Psoas muscle (tissue), 8 donors: ENCODE measurements around the gene ESRRG. TPM values are rescaled to one million over a fixed set of nuclear protein-coding genes. Genes with fewer than 3 reads are reported as not detected.

ENCODE experiments used
- ATAC-seq, 4 donors: fragments of 200-7000 bp; cut with Tn5 transposase; one replicate each; pipeline ENCODE4 v1.9.1; 2020; ENCODE audit warnings: moderate library complexity in 3 of 4, mild to moderate bottlenecking in 2 of 4
- DNase-seq, 2 donors: peaks; one replicate each; pipeline ENCODE4 v3.0.0-alpha.2; 2020
- H3K27ac ChIP-seq: fragments of 200-600 bp; one replicate; pipeline ENCODE4 v1.8.0; 2022
- H3K27me3 ChIP-seq, 3 donors: fragments of 200-600 bp in 1 of 3; one replicate each; pipeline versions ENCODE4 v1.6.1 to v1.8.0; 2013 to 2022; ENCODE audit warnings: low read length in 2 of 3, mild to moderate bottlenecking in 2 of 3, moderate library complexity in 1 of 3; ENCODE audit not compliant: insufficient read depth in 3 of 3
- H3K36me3 ChIP-seq, 2 donors: fragments of 200-600 bp in 1 of 2; one replicate each; pipeline versions ENCODE4 v1.6.1 to v1.8.0; 2013 to 2022; ENCODE audit warnings: low read depth in 1 of 2, mild to moderate bottlenecking in 1 of 2, moderate library complexity in 1 of 2; ENCODE audit not compliant: insufficient read depth in 1 of 2
- H3K4me1 ChIP-seq: fragments of 200-600 bp; one replicate; pipeline ENCODE4 v1.8.0; 2022
- H3K4me3 ChIP-seq: fragments of 200-600 bp; one replicate; pipeline ENCODE4 v1.8.0; 2022; ENCODE audit warnings: mild to moderate bottlenecking
- H3K9me3 ChIP-seq: fragments of 200-600 bp; one replicate; pipeline ENCODE4 v1.8.0; 2022
- CTCF ChIP-seq: fragments of 200-600 bp; IDR thresholded peaks from one replicate; pipeline ENCODE4 v1.8.0; 2022; ENCODE audit warnings: antibody characterized with exemption
- WGBS, 3 donors: extraction: QIAGEN DNeasy Blood & Tissue Kit; methylation state at CpG; one replicate each; pipeline versions ENCODE4 v1.1.6 to v1.1.7; 2013; 5-methylcytosine and 5-hydroxymethylcytosine counted together
- intact Hi-C, 2 donors: fragments of 100-400 bp; cut with DNase I; formaldehyde crosslinking; loops; one replicate each; pipeline versions ENCODE4 v1.11.0 to v1.14.2; 2022
- polyA plus RNA-seq, 3 donors: library from polyadenylated mRNA; stranded (reverse); fragments of 200-250 nt; gene quantifications; one replicate each; pipeline ENCODE4 v1.2.3, GENCODE V29; 2013
- total RNA-seq, 4 donors: library from RNA; stranded (reverse); fragmentation: NEBNext Ultra II Directional in 2 of 4; extraction: Animal tissue kit (Norgen Biotek cat#: 25700) in 2 of 4; gene quantifications; one replicate each; pipeline versions ENCODE4 v1.2.1 to v1.2.4, GENCODE V29; 2021 to 2023
- donor health status: healthy with polysubstance abuse.
- donor health status: DM: no; HTN: no; CAD: no; lungs with moderate emphysema.
- donor health status: Bipolar disorder and iron deficiency.
- donor health status: healthy.
- donor health status: DM: yes; HTN: yes; CAD: no.
- donor health status: DM: no; HTN: no; CAD: no.
- donor health status: DM: no; HTN: no; CAD: no.
- donor health status: DM: yes; HTN: yes; CAD: no.

Gene ESRRG
- total and polyA plus RNA-seq, 7 donors: 2.5 to 34.4 (median 5.3) TPM

GRCh38 chr1:216612291-216612690 lies 110.9 kb downstream of the ESRRG start:
- Histone ChIP-seq H3K4me1 (peaks cover 3% of the 10 kb centered on the region), H3K4me3 (no peak overlapping the region), H3K27me3 (no peaks in the 10 kb centered on the region), H3K27ac (no peak overlapping the region), H3K36me3 (no peaks in the 10 kb centered on the region), H3K9me3 (no peaks in the 10 kb centered on the region)
- intact Hi-C loops: no loop called here
- no peak for DNase-seq
- no peak for TF ChIP-seq CTCF
- ATAC-seq: no peak
- WGBS, 3 donors: 82 to 88% (median 87%) methylated on average over 2 of the region's 2 CpGs

GRCh38 chr1:216607067-216607697 lies 116.0 kb downstream of the ESRRG start:
- no peak overlapping the region for H3K27ac ChIP-seq
- intact Hi-C loops: no loop called here
- no peak for ATAC-seq
- H3K4me1 ChIP-seq: peaks cover 7% of the 10 kb centered on the region
- WGBS, 3 donors: 76 to 93% (median 85%) methylated on average over 5 of the region's 5 CpGs
- no peak overlapping the region for H3K4me3 ChIP-seq
- H3K27me3 ChIP-seq: no peaks in the 10 kb centered on the region
- H3K9me3 ChIP-seq: no peaks in the 10 kb centered on the region
- H3K36me3 ChIP-seq: no peaks in the 10 kb centered on the region
- no peak for TF ChIP-seq CTCF
- no peak for DNase-seq

GRCh38 chr1:216606047-216606637 lies 117.1 kb downstream of the ESRRG start:
- intact Hi-C loops: no loop called here
- Histone ChIP-seq H3K36me3 (no peaks in the 10 kb centered on the region), H3K27me3 (no peaks in the 10 kb centered on the region), H3K4me3 (no peak overlapping the region), H3K4me1 (peaks cover 7% of the 10 kb centered on the region), H3K27ac (no peak overlapping the region), H3K9me3 (no peaks in the 10 kb centered on the region)
- TF ChIP-seq CTCF: no peak
- no peak for DNase-seq
- ATAC-seq: peak in 1 of 4 donors; percentile 21
- 67 to 69% (median 67%) methylated on average over 4 of the region's 4 CpGs for WGBS, 3 donors

GRCh38 chr1:216604771-216605170 lies 118.5 kb downstream of the ESRRG start:
- H3K9me3 ChIP-seq: no peaks in the 10 kb centered on the region
- ATAC-seq: no peak
- H3K27me3 ChIP-seq: no peaks in the 10 kb centered on the region
- intact Hi-C loops: loop anchor here in 1 of 2 donors (5.0 kb wide), 1 partner anchor 118 kb away; the partner anchor contains the start of gene ESRRG
- no peak for TF ChIP-seq CTCF
- no peak overlapping the region for H3K27ac ChIP-seq
- DNase-seq: no peak
- H3K4me1 ChIP-seq: peaks cover 14% of the 10 kb centered on the region
- 76 to 94% (median 84%) methylated on average over 1 of the region's 1 CpG for WGBS, 3 donors
- H3K4me3 ChIP-seq: no peak overlapping the region
- H3K36me3 ChIP-seq: no peaks in the 10 kb centered on the region
